GM12878 (cell line): ENCODE measurements around the gene C14orf39. TPM values are rescaled to one million over a fixed set of nuclear protein-coding genes. Genes with fewer than 3 reads are reported as not detected.

ENCODE experiments used
- ATAC-seq: fragments of 200-7000 bp; cut with Tn5 transposase; 3 replicates; pipeline ENCODE4 v1.9.1; 2020; ENCODE audit warnings: mild to moderate bottlenecking, moderate library complexity
- BruUV-seq: library from RNA; stranded (reverse); fragments of 400-500 nt; replicated peaks from 2 replicates; lab custom pipeline; 2021; lab: Mats Ljungman, UMichigan
- CTCF ChIA-PET: fragments of 300-600 bp; sonication (Branson Sonifier 250); formaldehyde crosslinking; extraction: SDS; loops from one replicate; lab custom pipeline; 2021; ENCODE audit warnings: inconsistent platforms; lab: Yijun Ruan, JAX
- POLR2A ChIA-PET: fragments of 350-600 bp; formaldehyde crosslinking; extraction: SDS; loops from one replicate; lab custom pipeline; 2021; ENCODE audit warnings: inconsistent platforms; lab: Charles Lee
- RAD21 ChIA-PET: fragments of 300-600 bp; sonication (Branson Sonifier 250); formaldehyde crosslinking; loops from one replicate; lab custom pipeline; 2023; ENCODE audit warnings: antibody characterized with exemption; ENCODE audit not compliant: unreplicated experiment; lab: Charles Lee
- SMC1A ChIA-PET: fragments of 300-600 bp; sonication (Branson Sonifier 250); formaldehyde crosslinking; loops from one replicate; lab custom pipeline; 2023; ENCODE audit not compliant: unreplicated experiment, uncharacterized antibody; lab: Charles Lee
- DNase-seq: peaks from one replicate; pipeline ENCODE4 v3.0.0-alpha.2; 2011; ENCODE audit warnings: low read depth, low spot score
- FAIRE-seq: peaks from 3 replicates; lab custom pipeline; 2011; peaks lifted over from hg19 to GRCh38; lab: Jason Lieb, UNC
- H2AFZ ChIP-seq: 2 replicates; pipeline ENCODE4 v1.6.0; 2011; ENCODE audit warnings: low read depth, low read length, control low read depth; ENCODE audit not compliant: control insufficient read depth
- H3K27ac ChIP-seq: 2 replicates; pipeline ENCODE4 v1.5.1; 2011; ENCODE audit warnings: control low read depth; ENCODE audit not compliant: control insufficient read depth, insufficient read depth
- H3K27me3 ChIP-seq, 2 experiments: replicated peaks in 1 of 2; 2 replicates each; pipeline versions ENCODE4 v1.6.0 to v1.6.1; 2011; ENCODE audit warnings: low read length in 1 of 2; ENCODE audit not compliant: control insufficient read depth in 2 of 2, insufficient read depth in 2 of 2
- H3K36me3 ChIP-seq, 2 experiments: 2 replicates each; pipeline ENCODE4 v1.5.1; 2011; ENCODE audit warnings: low read length in 1 of 2; ENCODE audit not compliant: control insufficient read depth in 2 of 2, insufficient read depth in 2 of 2
- H3K4me1 ChIP-seq: 2 replicates; pipeline ENCODE4 v1.6.1; 2011; ENCODE audit warnings: mild to moderate bottlenecking, low read length, moderate library complexity, mixed read lengths; ENCODE audit not compliant: control insufficient read depth, insufficient read depth
- H3K4me2 ChIP-seq: 2 replicates; pipeline ENCODE4 v1.6.0; 2011; ENCODE audit warnings: control low read depth; ENCODE audit not compliant: control insufficient read depth, insufficient read depth
- H3K4me3 ChIP-seq: fragments of 200-600 bp; sonication (generic); 2 replicates; pipeline ENCODE4 v1.5.1; 2016
- H3K79me2 ChIP-seq: 2 replicates; pipeline ENCODE4 v1.6.0; 2011; ENCODE audit warnings: low read length; ENCODE audit not compliant: control insufficient read depth, insufficient read depth
- H3K9ac ChIP-seq: 2 replicates; pipeline ENCODE4 v1.8.0; 2011; ENCODE audit warnings: low read length, control low read depth, mixed read lengths; ENCODE audit not compliant: control insufficient read depth, insufficient read depth
- H3K9me3 ChIP-seq: replicated peaks from 3 replicates; pipeline ENCODE4 v1.5.1; 2011; ENCODE audit warnings: mild to moderate bottlenecking, low read length; ENCODE audit not compliant: control insufficient read depth, insufficient read depth
- H4K20me1 ChIP-seq: 2 replicates; pipeline ENCODE4 v1.6.0; 2011; ENCODE audit not compliant: control insufficient read depth, insufficient read depth
- ATF3 ChIP-seq: IDR thresholded peaks from 2 replicates; pipeline ENCODE4 v1.6.1; 2011; ENCODE audit warnings: low read depth, mild to moderate bottlenecking, low read length, moderate library complexity, borderline replicate concordance; ENCODE audit errors: extremely low read depth
- BACH1 ChIP-seq: fragments of 450-650 bp; IDR thresholded peaks from 2 replicates; pipeline ENCODE4 v1.6.1; 2017; ENCODE audit warnings: mild to moderate bottlenecking, borderline replicate concordance
- BCL11A ChIP-seq: IDR thresholded peaks from 2 replicates; pipeline ENCODE4 v1.6.1; 2011; ENCODE audit warnings: low read depth, low read length
- BMI1 ChIP-seq: fragments of 450-650 bp; IDR thresholded peaks from 2 replicates; pipeline ENCODE4 v1.6.1; 2016; ENCODE audit warnings: mild to moderate bottlenecking, moderate library complexity, borderline replicate concordance
- BRCA1 ChIP-seq: IDR thresholded peaks from 2 replicates; pipeline ENCODE4 v1.6.1; 2011; ENCODE audit warnings: low read depth, low read length, improper control_type of control experiment
- CBX3 ChIP-seq: fragments of 200-600 bp; sonication (generic); IDR thresholded peaks from 2 replicates; pipeline ENCODE4 v1.6.1; 2016; ENCODE audit warnings: low read depth, borderline replicate concordance
- FOS ChIP-seq: IDR thresholded peaks from 3 replicates; pipeline ENCODE4 v1.6.1; 2011; ENCODE audit warnings: borderline replicate concordance; ENCODE audit not compliant: insufficient read length; ENCODE audit errors: extremely low read depth
- HDGF ChIP-seq: fragments of 450-650 bp; IDR thresholded peaks from 2 replicates; pipeline ENCODE4 v1.6.1; 2016; ENCODE audit warnings: antibody characterized with exemption
- MLLT1 ChIP-seq: fragments of 450-650 bp; IDR thresholded peaks from 2 replicates; pipeline ENCODE4 v1.6.1; 2016; ENCODE audit warnings: mild to moderate bottlenecking
- NR2C1 ChIP-seq: fragments of 450-650 bp; IDR thresholded peaks from 2 replicates; pipeline ENCODE4 v1.6.1; 2017; ENCODE audit warnings: antibody characterized with exemption, mild to moderate bottlenecking, moderate library complexity
- NRF1 ChIP-seq: conservative IDR thresholded peaks from 2 replicates; pipeline ENCODE4 v1.6.1; 2011; ENCODE audit warnings: mild to moderate bottlenecking, low read depth, low read length, improper control_type of control experiment
- PAX8 ChIP-seq: fragments of 450-650 bp; IDR thresholded peaks from 2 replicates; pipeline ENCODE4 v1.6.1; 2017; ENCODE audit warnings: mild to moderate bottlenecking, moderate library complexity
- POLR2A ChIP-seq: IDR thresholded peaks from 2 replicates; pipeline ENCODE4 v1.6.1; 2011; ENCODE audit warnings: low read depth, mild to moderate bottlenecking, low read length
- RCOR1 ChIP-seq: conservative IDR thresholded peaks from 2 replicates; pipeline ENCODE4 v1.6.1; 2012; ENCODE audit warnings: low read depth, low read length, improper control_type of control experiment
- RELA ChIP-seq: fragments of 450-650 bp; IDR thresholded peaks from 2 replicates; pipeline ENCODE4 v1.8.0; 2014; ENCODE audit warnings: borderline replicate concordance; ENCODE audit not compliant: partially characterized antibody
- SIN3A ChIP-seq: IDR thresholded peaks from 2 replicates; pipeline ENCODE4 v1.6.1; 2012; ENCODE audit warnings: low read depth, low read length, improper control_type of control experiment
- SRF ChIP-seq, 2 experiments: IDR thresholded peaks; 2 replicates each; pipeline ENCODE4 v1.6.1; 2011; ENCODE audit warnings: low read depth in 2 of 2, low read length in 2 of 2, mild to moderate bottlenecking in 1 of 2, moderate library complexity in 1 of 2
- ZNF207 ChIP-seq: fragments of 450-650 bp; IDR thresholded peaks from 2 replicates; pipeline ENCODE4 v1.6.1; 2014; ENCODE audit warnings: antibody characterized with exemption, mild to moderate bottlenecking, borderline replicate concordance
- ZNF24 ChIP-seq: fragments of 450-650 bp; IDR thresholded peaks from 2 replicates; pipeline ENCODE4 v1.6.1; 2017; ENCODE audit warnings: antibody characterized with exemption, mild to moderate bottlenecking
- WGBS: methylation state at CpG from one replicate; pipeline ENCODE4 v1.1.6; 2016; ENCODE audit warnings: low lambda C conversion rate; ENCODE audit not compliant: insufficient replicate concordance, insufficient coverage; ENCODE audit errors: missing lambda C conversion rate; 5-methylcytosine and 5-hydroxymethylcytosine counted together
- in situ Hi-C: fragments of 300-500 bp; cut with MboI; formaldehyde crosslinking; loops from 9 replicates; pipeline ENCODE4 v1.14.3; 2018; ENCODE audit warnings: mixed read lengths
- intact Hi-C: fragments of 100-400 bp; cut with micrococcal nuclease; formaldehyde crosslinking; loops from one replicate; pipeline ENCODE4 v1.14.2; 2022; ENCODE audit not compliant: unreplicated experiment
- polyA plus RNA-seq, 11 experiments: library from polyadenylated mRNA; depleted of rRNA in 4 of 11; unstranded in 6 of 11; stranded (reverse) in 5 of 11; fragments of >200 nt; fragmentation: Nextera tagmentation in 4 of 11; fragmentation: Illumina TruSeq in 1 of 11; extraction: Ambion mirVana in 4 of 11; extraction: Trizol in 1 of 11; gene quantifications; 1 replicate in 1 of 11; 2 replicates in 10 of 11; pipeline versions ENCODE4 v1.2.1 to v1.2.3, GENCODE V29; 2011 to 2016; ENCODE audit warnings: inconsistent platforms in 2 of 11, missing spikeins in 2 of 11, low read depth in 1 of 11
- total RNA-seq, 4 experiments: library from RNA; depleted of rRNA in 3 of 4; stranded (reverse); fragments of >200 nt in 3 of 4; fragmentation: Illumina TruSeq in 1 of 4; extraction: Trizol in 1 of 4; gene quantifications; 2 replicates each; pipeline versions ENCODE4 v1.2.1 to v1.2.3, GENCODE V29; 2013 to 2021
- TF ChIP-seq, protein P1 (sequence below): fragments of 450-650 bp; IDR thresholded peaks from 2 replicates; pipeline ENCODE4 v1.6.1; 2018; ENCODE audit warnings: mild to moderate bottlenecking, low read depth, moderate library complexity; ENCODE audit not compliant: partially characterized antibody

C14orf39 gene
- total and polyA plus RNA-seq, 10 of the 15 experiments (the other 5 are each of a cell fraction or from before 2014, with no cell fraction given) = 0.24 to 0.31 TPM; not detected in 8

DNA sequence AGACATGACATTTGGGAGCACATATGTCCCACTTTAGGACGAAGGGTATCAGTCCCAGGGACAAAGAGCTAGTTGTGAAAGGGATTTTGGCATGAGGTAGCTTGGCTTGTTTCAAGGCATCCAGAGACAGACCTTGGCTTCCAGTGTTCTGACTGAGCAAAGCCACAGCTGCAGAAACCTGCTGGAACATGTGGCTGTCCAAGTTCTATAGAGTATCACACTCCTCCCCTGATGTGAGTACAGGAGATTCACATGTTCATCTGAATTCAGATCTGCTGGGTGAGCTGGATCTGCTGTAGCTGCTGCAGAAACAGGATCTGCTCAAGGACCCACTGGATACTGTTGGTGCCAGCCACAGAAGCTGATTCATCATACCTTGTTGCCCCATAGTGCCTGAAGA lies 10.1 kb upstream of the C14orf39 start:
- POLR2A ChIA-PET = no interaction called here
- CTCF ChIA-PET = interaction anchor here (1.0 to 1.1 kb wide), 2 partner anchors 13 to 144 kb away, joined by 3 read pairs; partner anchors contain the start of gene SIX6
- Histone ChIP-seq H3K4me3 (no peak overlapping the region), H3K79me2 (no peaks in the 10 kb centered on the region), H3K27ac (no peak overlapping the region), H3K9me3 (no peaks in the 10 kb centered on the region), H3K4me2 (no peak overlapping the region), H3K9ac (no peak overlapping the region), H3K27me3 (no peaks in the 10 kb centered on the region), H2AFZ (no peak overlapping the region), H3K36me3 (no peaks in the 10 kb centered on the region), H3K4me1 (no peaks in the 10 kb centered on the region), H4K20me1 (no peaks in the 10 kb centered on the region)
- DNase-seq = no peak
- no peak for ATAC-seq
- RAD21 ChIA-PET = no interaction called here
- intact Hi-C loops = no loop called here
- no TSS peak for BruUV-seq
- in situ Hi-C loops = no loop called here
- SMC1A ChIA-PET = interaction anchor here (1.1 kb wide), 1 partner anchor 136 kb away, joined by 5 read pairs; no protein-coding TSS in a partner anchor
- 0% methylated on average over 1 of the region's 1 CpG for WGBS
- no peak for TF ChIP-seq BACH1
- no peak for TF ChIP-seq ATF3
- no peak for TF ChIP-seq NRF1
- no peak for TF ChIP-seq BCL11A
- no peak for TF ChIP-seq SRF (IDR thresholded peaks at IDR 0.05; ENCODE audit: low read depth in 2 of 2, low read length in 2 of 2)
- no peak for TF ChIP-seq RELA
- no peak for TF ChIP-seq BMI1
- TF ChIP-seq NR2C1 = no peak
- TF ChIP-seq, protein P1, sequence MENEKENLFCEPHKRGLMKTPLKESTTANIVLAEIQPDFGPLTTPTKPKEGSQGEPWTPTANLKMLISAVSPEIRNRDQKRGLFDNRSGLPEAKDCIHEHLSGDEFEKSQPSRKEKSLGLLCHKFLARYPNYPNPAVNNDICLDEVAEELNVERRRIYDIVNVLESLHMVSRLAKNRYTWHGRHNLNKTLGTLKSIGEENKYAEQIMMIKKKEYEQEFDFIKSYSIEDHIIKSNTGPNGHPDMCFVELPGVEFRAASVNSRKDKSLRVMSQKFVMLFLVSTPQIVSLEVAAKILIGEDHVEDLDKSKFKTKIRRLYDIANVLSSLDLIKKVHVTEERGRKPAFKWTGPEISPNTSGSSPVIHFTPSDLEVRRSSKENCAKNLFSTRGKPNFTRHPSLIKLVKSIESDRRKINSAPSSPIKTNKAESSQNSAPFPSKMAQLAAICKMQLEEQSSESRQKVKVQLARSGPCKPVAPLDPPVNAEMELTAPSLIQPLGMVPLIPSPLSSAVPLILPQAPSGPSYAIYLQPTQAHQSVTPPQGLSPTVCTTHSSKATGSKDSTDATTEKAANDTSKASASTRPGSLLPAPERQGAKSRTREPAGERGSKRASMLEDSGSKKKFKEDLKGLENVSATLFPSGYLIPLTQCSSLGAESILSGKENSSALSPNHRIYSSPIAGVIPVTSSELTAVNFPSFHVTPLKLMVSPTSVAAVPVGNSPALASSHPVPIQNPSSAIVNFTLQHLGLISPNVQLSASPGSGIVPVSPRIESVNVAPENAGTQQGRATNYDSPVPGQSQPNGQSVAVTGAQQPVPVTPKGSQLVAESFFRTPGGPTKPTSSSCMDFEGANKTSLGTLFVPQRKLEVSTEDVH = no peak
- no peak for TF ChIP-seq ZNF207
- no peak for TF ChIP-seq HDGF
- TF ChIP-seq FOS = no peak
- no peak for TF ChIP-seq MLLT1
- no peak for TF ChIP-seq BRCA1
- TF ChIP-seq POLR2A = no peak
- no peak for TF ChIP-seq CBX3
- TF ChIP-seq ZNF24 = no peak
- TF ChIP-seq PAX8 = no peak
- TF ChIP-seq RCOR1 = no peak
- no peak for TF ChIP-seq SIN3A
- FAIRE-seq = no peak
